ENCODE results near the gene USP21.

GRCh38 chr1:161189036-161189435, 29.7 kb downstream of the USP21 start:
- TF ChIP-seq CTCF (conservative IDR thresholded peaks at IDR 0.05): no peak
- no peak for TF ChIP-seq ZFX (IDR thresholded peaks at IDR 0.05)

Data from C4-2B (cell line).